ENCODE results near the gene DNAJC16. TPM values are rescaled to one million over a fixed set of nuclear protein-coding genes. Genes with fewer than 3 reads are reported as not detected.
A peak's percentile ranks its signal among the peaks of the same experiment; 100 is the strongest.

DNAJC16 gene
- total and polyA plus RNA-seq, 2 of the 13 experiments (the other 11 are each of a cell fraction or from before 2014, with no cell fraction given), result 11.4 to 15.4 TPM

GRCh38 chr1:15584489-15585363, 58.1 kb downstream of the DNAJC16 start, which contains the start of gene AGMAT (continued):
- TF ChIP-seq ZNF501 (CRISPR knock-in tag; IDR thresholded peaks at IDR 0.05) (peak; percentile 65; the same call in 1 of the 2 replicates), ZNF639 (CRISPR knock-in tag; conservative IDR thresholded peaks at IDR 0.05) (peak; percentile 82), BRCA1 (CRISPR knock-in tag; IDR thresholded peaks at IDR 0.05) (no peak; the same call in 1 of the 2 replicates), ZNF800 (CRISPR knock-in tag; IDR thresholded peaks at IDR 0.05) (peak; percentile 66; the same call in 1 of the 2 replicates), ZNF75D (CRISPR knock-in tag; IDR thresholded peaks at IDR 0.05; ENCODE audit: borderline replicate concordance) (no peak), HDAC2 (CRISPR knock-in tag; IDR thresholded peaks at IDR 0.05) (peak; percentile 87), TFAP4 (IDR thresholded peaks at IDR 0.05; ENCODE audit: borderline replicate concordance, low read depth) (peak; percentile 42; the same call in 1 of the 2 replicates), ZNF446 (CRISPR knock-in tag; IDR thresholded peaks at IDR 0.05) (peak; percentile 77; the same call in 1 of the 2 replicates), TRAFD1 (CRISPR knock-in tag; IDR thresholded peaks at IDR 0.05; ENCODE audit: borderline replicate concordance) (peak; percentile 33; the same call in 1 of the 2 replicates), ZNF816 (CRISPR knock-in tag; IDR thresholded peaks at IDR 0.05; ENCODE audit: borderline replicate concordance) (peak; percentile 80; the same call in 1 of the 2 replicates), HOXA5 (CRISPR knock-in tag; IDR thresholded peaks at IDR 0.05) (peak; percentile 91), SP5 (CRISPR knock-in tag; IDR thresholded peaks at IDR 0.05; ENCODE audit: borderline replicate concordance, low read depth) (peak; percentile 46; the same call in 1 of the 2 replicates), HNF4A (CRISPR knock-in tag; IDR thresholded peaks at IDR 0.05) (peak; percentile 99), ZNF232 (CRISPR knock-in tag; IDR thresholded peaks at IDR 0.05; ENCODE audit: borderline replicate concordance) (peak; percentile 77; the same call in 1 of the 2 replicates), PTBP1 (IDR thresholded peaks at IDR 0.05; ENCODE audit: low read depth, low read length, poor library complexity, severe bottlenecking) (no peak), SIX1 (CRISPR knock-in tag; IDR thresholded peaks at IDR 0.05; ENCODE audit: borderline replicate concordance) (peak; percentile 77; the same call in 1 of the 2 replicates), POLR2AphosphoS5 (IDR thresholded peaks at IDR 0.05; ENCODE audit: low read depth, low read length) (peak; percentile 85), ZNF547 (CRISPR knock-in tag; IDR thresholded peaks at IDR 0.05) (peak; percentile 67; the same call in 1 of the 2 replicates), ELF1 (CRISPR knock-in tag; IDR thresholded peaks at IDR 0.05) (peak; percentile 46)

All from HepG2 (cell line).